Endothelial cell of umbilical vein (primary cell): ENCODE results near the gene CD47. TPM values are rescaled to one million over a fixed set of nuclear protein-coding genes. Genes with fewer than 3 reads are reported as not detected.
A peak's percentile ranks its signal among the peaks of the same experiment; 100 is the strongest.

ENCODE experiments used
- BruUV-seq: library from RNA; stranded (reverse); fragments of 400-500 nt; replicated peaks from 2 replicates; lab custom pipeline; 2021; lab: Mats Ljungman, UMichigan
- CTCF ChIA-PET: fragments of 300-600, 350-600 bp; sonication (Branson Sonifier 250); formaldehyde crosslinking; loops from one replicate; lab custom pipeline; 2021; ENCODE audit warnings: antibody characterized with exemption, inconsistent platforms; lab: Charles Lee
- POLR2A ChIA-PET: fragments of 300-600, 350-600 bp; sonication (Branson Sonifier 250); formaldehyde crosslinking; loops from one replicate; lab custom pipeline; 2021; ENCODE audit warnings: antibody characterized with exemption, inconsistent platforms; lab: Charles Lee
- DNase-seq: peaks from one replicate; pipeline ENCODE4 v3.0.0-alpha.2; 2011; ENCODE audit warnings: low read depth, low spot score
- FAIRE-seq: peaks from 2 replicates; lab custom pipeline; 2011; peaks lifted over from hg19 to GRCh38; lab: Jason Lieb, UNC
- H2AFZ ChIP-seq: 2 replicates; pipeline ENCODE4 v1.6.0; 2012; ENCODE audit warnings: low read depth, low read length, control low read depth, inconsistent platforms
- H3K27ac ChIP-seq: 2 replicates; pipeline ENCODE4 v1.5.1; 2011; ENCODE audit warnings: low read depth, mild to moderate bottlenecking, control low read depth, low read length, moderate library complexity; ENCODE audit not compliant: insufficient read depth
- H3K27me3 ChIP-seq, 2 experiments: 2 replicates each; pipeline versions ENCODE4 v1.6.0 to v1.6.1; 2011; ENCODE audit warnings: low read length in 2 of 2, mixed read lengths in 1 of 2; ENCODE audit not compliant: control insufficient read depth in 2 of 2, insufficient read depth in 2 of 2
- H3K36me3 ChIP-seq, 2 experiments: 2 replicates in 1 of 2; 3 replicates in 1 of 2; pipeline ENCODE4 v1.5.1; 2011; ENCODE audit warnings: low read length in 2 of 2, mild to moderate bottlenecking in 1 of 2, moderate library complexity in 1 of 2; ENCODE audit not compliant: control insufficient read depth in 2 of 2, insufficient read depth in 2 of 2; ENCODE audit errors: extremely low read depth in 1 of 2
- H3K4me1 ChIP-seq: 3 replicates; pipeline ENCODE4 v1.5.1; 2011; ENCODE audit warnings: mild to moderate bottlenecking, low read length; ENCODE audit not compliant: control insufficient read depth, insufficient read depth; ENCODE audit errors: extremely low read depth
- H3K4me2 ChIP-seq: 2 replicates; pipeline ENCODE4 v1.6.1; 2011; ENCODE audit warnings: low read length, control low read depth, mixed read lengths; ENCODE audit not compliant: insufficient read depth
- H3K4me3 ChIP-seq, 3 experiments: fragments of 200-600 bp in 1 of 3; sonication (generic), shearing (Covaris generic) in 1 of 3; replicated peaks in 1 of 3; 2 replicates each; pipeline ENCODE4 v1.5.1; 2011 to 2016; ENCODE audit warnings: control low read depth in 3 of 3, low read length in 3 of 3, mild to moderate bottlenecking in 2 of 3, inconsistent platforms in 1 of 3, low read depth in 1 of 3, moderate library complexity in 1 of 3; ENCODE audit not compliant: insufficient read depth in 1 of 3
- H3K79me2 ChIP-seq: 2 replicates; pipeline ENCODE4 v1.6.0; 2012; ENCODE audit warnings: low read length, inconsistent platforms; ENCODE audit not compliant: control insufficient read depth, insufficient read depth
- H3K9ac ChIP-seq: replicated peaks from 2 replicates; pipeline ENCODE3; 2011; ENCODE audit warnings: low read length, control low read depth; ENCODE audit not compliant: insufficient read depth; ENCODE audit errors: extremely low read depth
- H3K9me1 ChIP-seq: replicated peaks from 3 replicates; pipeline ENCODE4 v1.6.0; 2011; ENCODE audit warnings: mild to moderate bottlenecking, low read length; ENCODE audit not compliant: control insufficient read depth, insufficient read depth; ENCODE audit errors: extremely low read depth
- H3K9me3 ChIP-seq: replicated peaks from 2 replicates; pipeline ENCODE4 v1.5.1; 2012; ENCODE audit warnings: low read length, inconsistent platforms; ENCODE audit not compliant: control insufficient read depth, insufficient read depth
- H4K20me1 ChIP-seq: replicated peaks from 2 replicates; pipeline ENCODE3; 2011; ENCODE audit warnings: mild to moderate bottlenecking, low read length; ENCODE audit not compliant: control insufficient read depth, insufficient read depth; ENCODE audit errors: extremely low read depth
- EZH2 ChIP-seq: IDR thresholded peaks from 2 replicates; pipeline ENCODE4 v1.6.1; 2012; ENCODE audit warnings: borderline replicate concordance, low read depth, mild to moderate bottlenecking, moderate library complexity, low read length, inconsistent platforms; ENCODE audit not compliant: severe bottlenecking
- FOS ChIP-seq: IDR thresholded peaks from 2 replicates; pipeline ENCODE4 v1.6.1; 2011; ENCODE audit warnings: mild to moderate bottlenecking, low read length, moderate library complexity, borderline replicate concordance; ENCODE audit not compliant: insufficient read depth
- JUN ChIP-seq: IDR thresholded peaks from 2 replicates; pipeline ENCODE4 v1.6.1; 2011; ENCODE audit warnings: borderline replicate concordance, low read depth; ENCODE audit not compliant: insufficient read length, insufficient read depth
- dilution Hi-C: fragments of 300-500 bp; cut with MboI; formaldehyde crosslinking; loops from one replicate; pipeline ENCODE4 v1.15.0; 2019; ENCODE audit warnings: low sequenced_read_pairs; ENCODE audit not compliant: extremely low pct_ligation_motif_present
- intact Hi-C: fragments of 100-400 bp; cut with micrococcal nuclease; formaldehyde crosslinking; loops from one replicate; pipeline ENCODE4 v1.10.0; 2022
- polyA plus RNA-seq, 4 experiments: library from polyadenylated mRNA; depleted of rRNA in 3 of 4; stranded (reverse) in 3 of 4; unstranded in 1 of 4; fragments of >200 nt; gene quantifications; 2 replicates each; pipeline versions ENCODE4 v1.2.1 to v1.2.3, GENCODE V29; 2011 to 2012; ENCODE audit warnings: missing spikeins in 1 of 4
- total RNA-seq: library from RNA; stranded (reverse); gene quantifications from 2 replicates; pipeline ENCODE4 v1.2.3, GENCODE V29; 2021
- TF ChIP-seq, protein P1 (sequence below), 2 donors: IDR thresholded peaks; 1 replicate in 1 of 2; 2 replicates in 1 of 2; pipeline ENCODE4 v1.5.1; 2011; ENCODE audit warnings: low read length in 2 of 2, mild to moderate bottlenecking in 2 of 2, moderate library complexity in 2 of 2, control low read depth in 1 of 2, inconsistent platforms in 1 of 2, low read depth in 1 of 2; ENCODE audit not compliant: insufficient read depth in 1 of 2; ENCODE audit errors: extremely low read depth in 1 of 2
- TF ChIP-seq, protein P2 (sequence below): IDR thresholded peaks from 2 replicates; pipeline ENCODE4 v1.6.1; 2011; ENCODE audit not compliant: insufficient read depth, insufficient read length

CD47 gene
- total and polyA plus RNA-seq, 2 donors (not counting 3 experiments of a cell fraction or from before 2014, with no cell fraction given): 29.3 to 32.2 TPM

DNA sequence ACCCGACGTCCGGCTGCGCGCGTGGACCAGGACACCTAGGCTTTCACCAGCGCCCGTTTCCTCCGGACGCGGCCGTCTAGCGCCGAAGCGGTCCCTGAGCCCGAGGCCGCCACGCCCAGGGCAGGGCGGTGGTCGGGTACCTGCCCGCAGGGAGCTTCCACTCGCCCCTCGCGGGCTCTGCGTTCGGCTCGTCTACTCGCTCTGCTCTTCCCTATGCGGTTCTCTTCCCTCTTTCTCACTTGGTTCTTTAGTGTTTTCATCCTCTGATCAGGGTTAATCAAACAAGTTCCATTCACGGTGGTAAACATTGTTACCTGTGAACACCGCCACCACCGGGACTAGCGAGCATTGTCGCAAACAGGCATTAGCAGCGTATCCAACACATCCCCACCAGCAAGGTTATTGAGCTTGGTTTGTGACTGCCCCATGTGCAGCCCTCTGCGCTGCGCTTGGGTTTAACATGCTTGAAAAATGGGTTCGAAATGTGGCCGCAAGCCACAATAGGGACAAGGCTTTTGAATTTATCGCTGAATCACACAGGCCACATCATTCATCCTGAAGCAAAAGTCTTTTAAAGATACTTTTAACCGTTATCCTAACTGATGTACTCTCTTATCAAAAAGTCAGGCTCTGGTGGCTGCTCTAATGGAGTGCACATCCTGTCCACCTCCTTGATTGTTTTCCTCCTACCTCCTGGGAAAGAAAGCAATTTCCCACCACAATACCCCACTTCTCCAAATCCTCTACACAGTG, 843 bp upstream of the CD47 start:
- H3K9me1 ChIP-seq: no peaks in the 10 kb centered on the region
- CTCF ChIA-PET: interaction anchor here (1.1 to 3.4 kb wide), 3 partner anchors 23 to 164 kb away, joined by 3 to 11 read pairs (median 10); no protein-coding TSS in a partner anchor
- H3K9me3 ChIP-seq: no peaks in the 10 kb centered on the region
- POLR2A ChIA-PET: no interaction called here
- H3K79me2 ChIP-seq: peaks cover 22% of the 10 kb centered on the region
- H2AFZ ChIP-seq: peak overlapping the region; percentile 73
- H3K4me2 ChIP-seq: peak overlapping the region; percentile 59
- intact Hi-C loops: loop anchor here (1.0 to 5.0 kb wide), 6 partner anchors 34 to 386 kb away; partner anchors contain the start of gene IFT57
- no peak for FAIRE-seq
- no peaks in the 10 kb centered on the region for H3K36me3 ChIP-seq
- peak overlapping the region; percentile 63 for H3K9ac ChIP-seq
- H3K4me3 ChIP-seq: peak overlapping the region; percentile 10 to 90 (median 44)
- dilution Hi-C loops: no loop called here
- H4K20me1 ChIP-seq: no peaks in the 10 kb centered on the region
- peak overlapping the region; percentile 23 for H3K27ac ChIP-seq
- BruUV-seq: TSS peak; percentile 60
- H3K27me3 ChIP-seq: peaks cover 2 to 6% of the 10 kb centered on the region in 2 experiments
- H3K4me1 ChIP-seq: peaks cover 12% of the 10 kb centered on the region
- TF ChIP-seq FOS: no peak
- TF ChIP-seq, protein P1, sequence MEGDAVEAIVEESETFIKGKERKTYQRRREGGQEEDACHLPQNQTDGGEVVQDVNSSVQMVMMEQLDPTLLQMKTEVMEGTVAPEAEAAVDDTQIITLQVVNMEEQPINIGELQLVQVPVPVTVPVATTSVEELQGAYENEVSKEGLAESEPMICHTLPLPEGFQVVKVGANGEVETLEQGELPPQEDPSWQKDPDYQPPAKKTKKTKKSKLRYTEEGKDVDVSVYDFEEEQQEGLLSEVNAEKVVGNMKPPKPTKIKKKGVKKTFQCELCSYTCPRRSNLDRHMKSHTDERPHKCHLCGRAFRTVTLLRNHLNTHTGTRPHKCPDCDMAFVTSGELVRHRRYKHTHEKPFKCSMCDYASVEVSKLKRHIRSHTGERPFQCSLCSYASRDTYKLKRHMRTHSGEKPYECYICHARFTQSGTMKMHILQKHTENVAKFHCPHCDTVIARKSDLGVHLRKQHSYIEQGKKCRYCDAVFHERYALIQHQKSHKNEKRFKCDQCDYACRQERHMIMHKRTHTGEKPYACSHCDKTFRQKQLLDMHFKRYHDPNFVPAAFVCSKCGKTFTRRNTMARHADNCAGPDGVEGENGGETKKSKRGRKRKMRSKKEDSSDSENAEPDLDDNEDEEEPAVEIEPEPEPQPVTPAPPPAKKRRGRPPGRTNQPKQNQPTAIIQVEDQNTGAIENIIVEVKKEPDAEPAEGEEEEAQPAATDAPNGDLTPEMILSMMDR (IDR thresholded peaks at IDR 0.05; ENCODE audit: extremely low read depth in 1 of 2, insufficient read depth in 1 of 2, low read depth in 1 of 2, low read length in 2 of 2): no peak
- no peak for TF ChIP-seq EZH2
- no peak for TF ChIP-seq JUN
- TF ChIP-seq, protein P2, sequence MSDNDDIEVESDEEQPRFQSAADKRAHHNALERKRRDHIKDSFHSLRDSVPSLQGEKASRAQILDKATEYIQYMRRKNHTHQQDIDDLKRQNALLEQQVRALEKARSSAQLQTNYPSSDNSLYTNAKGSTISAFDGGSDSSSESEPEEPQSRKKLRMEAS: no peak
- DNase-seq: no peak
